Activated CD8-positive, alpha-beta T cell treated with anti-CD3 and anti-CD28 coated beads for 36 hours (primary cell): ENCODE measurements around the gene SCIMP. TPM values are rescaled to one million over a fixed set of nuclear protein-coding genes. Genes with fewer than 3 reads are reported as not detected.

Experiments
- ATAC-seq: fragments of 200-7000 bp; cut with Tn5 transposase; one replicate; pipeline ENCODE4 v1.10.0; 2021; ENCODE audit warnings: mild to moderate bottlenecking, moderate library complexity
- CTCF ChIA-PET: fragments of 350-600 bp; sonication (Branson Sonifier 250); formaldehyde crosslinking; loops from one replicate; lab custom pipeline; 2021; ENCODE audit warnings: antibody characterized with exemption; lab: Charles Lee
- POLR2A ChIA-PET: fragments of 350-600 bp; sonication (Branson Sonifier 250); formaldehyde crosslinking; loops from one replicate; lab custom pipeline; 2021; ENCODE audit warnings: antibody characterized with exemption; lab: Charles Lee
- DNase-seq: peaks from one replicate; pipeline ENCODE4 v3.0.0-alpha.2; 2020
- H3K27ac Mint-ChIP-seq: one replicate; pipeline ENCODE4 v1.8.0; 2021; ENCODE audit warnings: mild to moderate bottlenecking, mixed read lengths
- H3K27me3 Mint-ChIP-seq: one replicate; pipeline ENCODE4 v1.8.0; 2021; ENCODE audit warnings: mixed read lengths
- H3K36me3 Mint-ChIP-seq: one replicate; pipeline ENCODE4 v1.8.0; 2021; ENCODE audit warnings: low read depth, mixed read lengths
- H3K4me1 Mint-ChIP-seq: one replicate; pipeline ENCODE4 v1.8.0; 2021; ENCODE audit warnings: low read depth, mixed read lengths
- H3K4me3 Mint-ChIP-seq: one replicate; pipeline ENCODE4 v1.8.0; 2021; ENCODE audit warnings: mild to moderate bottlenecking, moderate library complexity, mixed read lengths
- H3K9me3 Mint-ChIP-seq: one replicate; pipeline ENCODE4 v1.8.0; 2021; ENCODE audit warnings: mixed read lengths
- CTCF ChIP-seq: fragments of 200-600 bp; IDR thresholded peaks from one replicate; pipeline ENCODE4 v1.8.0; 2022; ENCODE audit warnings: antibody characterized with exemption, mild to moderate bottlenecking
- intact Hi-C: fragments of 100-400 bp; cut with micrococcal nuclease; formaldehyde crosslinking; loops from one replicate; pipeline ENCODE4 v1.10.0; 2022
- total RNA-seq, 2 experiments: library from RNA; stranded (reverse); gene quantifications; one replicate each; pipeline ENCODE4 v1.2.3, GENCODE V29; 2021

The SCIMP gene
- total RNA-seq, 2 experiments from 2014 or later: 0.13 to 0.54 TPM

- Mint-ChIP-seq H3K36me3 (no peaks in the 10 kb centered on the region), H3K4me1 (no peaks in the 10 kb centered on the region), H3K4me3 (no peak overlapping the region), H3K9me3 (no peaks in the 10 kb centered on the region), H3K27ac (no peak overlapping the region), H3K27me3 (no peaks in the 10 kb centered on the region)
- ChIA-PET POLR2A (no interaction called here), CTCF (no interaction called here)
- intact Hi-C loops: no loop called here
- no peak for ATAC-seq
- TF ChIP-seq CTCF: no peak
- no peak for DNase-seq
Observed at GRCh38 chr17:5260542-5260941, 25.9 kb upstream of the SCIMP start.

GRCh38 chr17:5257124-5257523 lies 22.5 kb upstream of the SCIMP start:
- no peak for DNase-seq
- no peak overlapping the region for H3K27ac Mint-ChIP-seq
- POLR2A ChIA-PET: no interaction called here

GRCh38 chr17:5254903-5255521 lies 20.4 kb upstream of the SCIMP start:
- Mint-ChIP-seq H3K4me3 (no peak overlapping the region), H3K36me3 (no peaks in the 10 kb centered on the region), H3K27ac (no peak overlapping the region), H3K27me3 (no peaks in the 10 kb centered on the region), H3K9me3 (no peaks in the 10 kb centered on the region), H3K4me1 (peaks cover 11% of the 10 kb centered on the region)
- ATAC-seq (no peak), DNase-seq (no peak)
- intact Hi-C loops: no loop called here
- TF ChIP-seq CTCF: no peak
- ChIA-PET POLR2A (interaction anchor here (1.1 kb wide), 1 partner anchor 17 kb away, joined by 3 read pairs; no protein-coding TSS in a partner anchor), CTCF (no interaction called here)

More at GRCh38 chr17:5257124-5257523, 22.5 kb upstream of the SCIMP start:
- Mint-ChIP-seq H3K36me3 (no peaks in the 10 kb centered on the region), H3K27me3 (no peaks in the 10 kb centered on the region), H3K4me1 (peaks cover 11% of the 10 kb centered on the region), H3K4me3 (no peak overlapping the region), H3K9me3 (no peaks in the 10 kb centered on the region)
- intact Hi-C loops: no loop called here
- no peak for ATAC-seq
- TF ChIP-seq CTCF: no peak
- CTCF ChIA-PET: no interaction called here

GRCh38 chr17:5254414-5254813 lies 19.8 kb upstream of the SCIMP start:
- DNase-seq (no peak), ATAC-seq (no peak)
- H3K27ac Mint-ChIP-seq: no peak overlapping the region
- no peaks in the 10 kb centered on the region for H3K9me3 Mint-ChIP-seq
- ChIA-PET POLR2A (interaction anchor here (1.1 kb wide), 1 partner anchor 17 kb away, joined by 3 read pairs; no protein-coding TSS in a partner anchor), CTCF (no interaction called here)
- TF ChIP-seq CTCF: no peak
- intact Hi-C loops: no loop called here
- no peaks in the 10 kb centered on the region for H3K27me3 Mint-ChIP-seq
- peaks cover 14% of the 10 kb centered on the region for H3K4me1 Mint-ChIP-seq
- no peaks in the 10 kb centered on the region for H3K36me3 Mint-ChIP-seq
- no peak overlapping the region for H3K4me3 Mint-ChIP-seq

GRCh38 chr17:5249615-5250014 lies 15.0 kb upstream of the SCIMP start:
- ChIA-PET CTCF (interaction anchor here (0.6 to 3.7 kb wide), 14 partner anchors 8 to 189 kb away, joined by 3 to 25 read pairs (median 4); partner anchors contain the start of gene C1QBP), POLR2A (interaction anchor here (1.2 kb wide), 1 partner anchor 33 kb away, joined by 3 read pairs; no protein-coding TSS in a partner anchor)
- H3K36me3 Mint-ChIP-seq: no peaks in the 10 kb centered on the region
- DNase-seq (peak; percentile 83), ATAC-seq (peak; percentile 93)
- no peak overlapping the region for H3K27ac Mint-ChIP-seq
- TF ChIP-seq CTCF: peak; percentile 56
- H3K9me3 Mint-ChIP-seq: no peaks in the 10 kb centered on the region
- H3K4me3 Mint-ChIP-seq: no peak overlapping the region
- intact Hi-C loops: no loop called here
- no peaks in the 10 kb centered on the region for H3K27me3 Mint-ChIP-seq
- H3K4me1 Mint-ChIP-seq: peaks cover 10% of the 10 kb centered on the region
